Ascending aorta (tissue), 2 donors: ENCODE data around the gene NSUN3. TPM values are rescaled to one million over a fixed set of nuclear protein-coding genes. Genes with fewer than 3 reads are reported as not detected.
"Not testable (repeated sequence)": the region's sequence is repeated elsewhere in the genome, so short reads cannot be mapped to it uniquely, and the experiment has no call there.

ENCODE experiments used
- DNase-seq, 2 donors: peaks; one replicate each; pipeline ENCODE4 v3.0.0-alpha.2; 2019; ENCODE audit warnings: low spot score in 2 of 2
- H3K27ac ChIP-seq, 2 donors: fragments of 200-600 bp; sonication (generic); one replicate each; pipeline ENCODE4 v1.5.1; 2016 to 2017; ENCODE audit warnings: mild to moderate bottlenecking in 1 of 2
- H3K27me3 ChIP-seq: fragments of 200-600 bp; sonication (generic); one replicate; pipeline ENCODE4 v1.5.1; 2017
- H3K36me3 ChIP-seq, 2 donors: fragments of 200-600 bp; sonication (generic); one replicate each; pipeline ENCODE4 v1.5.1; 2016
- H3K4me1 ChIP-seq, 2 donors: fragments of 200-600 bp; sonication (generic); one replicate each; pipeline ENCODE4 v1.5.1; 2016 to 2017; ENCODE audit warnings: mild to moderate bottlenecking in 1 of 2
- H3K4me3 ChIP-seq, 2 donors: fragments of 200-600 bp; sonication (generic); one replicate each; pipeline ENCODE4 v1.5.1; 2016 to 2017; ENCODE audit warnings: mild to moderate bottlenecking in 1 of 2
- H3K9me3 ChIP-seq, 2 donors: fragments of 200-600 bp; sonication (generic); one replicate each; pipeline ENCODE4 v1.5.1; 2016
- intact Hi-C: fragments of 100-400 bp; cut with DNase I; formaldehyde crosslinking; loops from one replicate; pipeline ENCODE4 v1.15.1; 2023
- total RNA-seq: library from RNA; depleted of rRNA; stranded (reverse); fragments of >200 nt; gene quantifications from one replicate; pipeline ENCODE4 v1.1.0, GENCODE V29; 2016
- TF ChIP-seq, protein P1 (sequence below), 3 experiments: fragments of 200-600 bp in 2 of 3; fragments of 450-650 bp in 1 of 3; sonication (generic) in 2 of 3; IDR thresholded peaks; one replicate each; pipeline ENCODE4 v1.5.1; 2016 to 2019; ENCODE audit warnings: antibody characterized with exemption in 3 of 3, mild to moderate bottlenecking in 1 of 3, moderate library complexity in 1 of 3

NSUN3 gene
- total RNA-seq, 1 donor from 2014 or later: 17.1 TPM

- Histone ChIP-seq H3K27me3 (no peaks in the 10 kb centered on the region), H3K4me1 (peaks cover 0 to 4% of the 10 kb centered on the region in 2 donors), H3K36me3 (no peaks in the 10 kb centered on the region), H3K27ac (no peak overlapping the region), H3K9me3 (no peaks in the 10 kb centered on the region), H3K4me3 (no peak overlapping the region)
- DNase-seq: no peak
- TF ChIP-seq, protein P1, sequence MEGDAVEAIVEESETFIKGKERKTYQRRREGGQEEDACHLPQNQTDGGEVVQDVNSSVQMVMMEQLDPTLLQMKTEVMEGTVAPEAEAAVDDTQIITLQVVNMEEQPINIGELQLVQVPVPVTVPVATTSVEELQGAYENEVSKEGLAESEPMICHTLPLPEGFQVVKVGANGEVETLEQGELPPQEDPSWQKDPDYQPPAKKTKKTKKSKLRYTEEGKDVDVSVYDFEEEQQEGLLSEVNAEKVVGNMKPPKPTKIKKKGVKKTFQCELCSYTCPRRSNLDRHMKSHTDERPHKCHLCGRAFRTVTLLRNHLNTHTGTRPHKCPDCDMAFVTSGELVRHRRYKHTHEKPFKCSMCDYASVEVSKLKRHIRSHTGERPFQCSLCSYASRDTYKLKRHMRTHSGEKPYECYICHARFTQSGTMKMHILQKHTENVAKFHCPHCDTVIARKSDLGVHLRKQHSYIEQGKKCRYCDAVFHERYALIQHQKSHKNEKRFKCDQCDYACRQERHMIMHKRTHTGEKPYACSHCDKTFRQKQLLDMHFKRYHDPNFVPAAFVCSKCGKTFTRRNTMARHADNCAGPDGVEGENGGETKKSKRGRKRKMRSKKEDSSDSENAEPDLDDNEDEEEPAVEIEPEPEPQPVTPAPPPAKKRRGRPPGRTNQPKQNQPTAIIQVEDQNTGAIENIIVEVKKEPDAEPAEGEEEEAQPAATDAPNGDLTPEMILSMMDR (IDR thresholded peaks at IDR 0.05): no peak
- intact Hi-C loops: no loop called here
Observed at GRCh38 chr3:94026623-94027022, 36.2 kb upstream of the NSUN3 start.

GRCh38 chr3:94028093-94028837 is 34.6 kb upstream of the NSUN3 start, which contains the start of gene STX19:
TSS of gene STX19 (minus strand) at chr3:94028597. CDS start at chr3:94015269, 13,328 bp downstream.
- Histone ChIP-seq H3K27me3 (no peaks in the 10 kb centered on the region), H3K4me1 (peaks cover 0 to 4% of the 10 kb centered on the region in 2 donors), H3K36me3 (no peaks in the 10 kb centered on the region), H3K4me3 (no peak within 1 kb of the TSS), H3K9me3 (no peaks in the 10 kb centered on the region), H3K27ac (no peak within 1 kb of the TSS)
- no peak for DNase-seq
- intact Hi-C loops: no loop called here
- TF ChIP-seq, protein P1 (IDR thresholded peaks at IDR 0.05): no peak

DNA sequence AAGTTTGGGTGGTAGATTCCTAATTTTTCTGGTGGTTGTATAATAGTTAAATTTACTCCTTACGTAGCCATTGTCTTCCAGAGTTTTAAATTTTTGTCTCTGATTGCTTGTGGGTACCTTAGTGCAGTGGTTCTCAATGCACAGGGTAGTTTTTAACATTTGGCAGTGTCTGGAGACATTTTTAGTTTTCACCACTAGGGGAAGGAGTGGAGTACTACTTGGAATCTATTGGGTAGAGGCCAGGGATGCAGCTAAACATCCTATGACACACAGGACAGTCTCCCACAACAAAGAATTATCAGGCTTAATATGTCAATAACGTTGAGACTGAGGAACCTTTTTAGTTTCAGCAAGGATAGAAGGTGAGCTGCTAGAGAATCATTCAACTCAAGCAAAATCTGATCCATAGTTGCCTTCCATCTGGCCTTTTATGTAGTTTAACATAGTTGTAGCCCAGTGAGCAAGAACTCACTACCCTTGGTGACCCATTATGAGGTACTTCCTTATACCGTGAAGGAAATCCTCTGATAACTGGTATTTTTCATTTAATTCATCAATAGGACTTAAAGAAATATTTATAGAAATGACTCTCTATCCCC is 25.9 kb upstream of the NSUN3 start:
- intact Hi-C loops: no loop called here
- H3K27ac ChIP-seq: no peak overlapping the region
- TF ChIP-seq, protein P1 (IDR thresholded peaks at IDR 0.05): peak in 2 of 3 experiments; percentile 12 to 24
- H3K36me3 ChIP-seq: peaks cover 0 to 6% of the 10 kb centered on the region in 2 donors
- no peaks in the 10 kb centered on the region for H3K4me1 ChIP-seq
- no peaks in the 10 kb centered on the region for H3K9me3 ChIP-seq
- H3K4me3 ChIP-seq: no peak overlapping the region
- H3K27me3 ChIP-seq: no peaks in the 10 kb centered on the region
- DNase-seq: no peak

DNA sequence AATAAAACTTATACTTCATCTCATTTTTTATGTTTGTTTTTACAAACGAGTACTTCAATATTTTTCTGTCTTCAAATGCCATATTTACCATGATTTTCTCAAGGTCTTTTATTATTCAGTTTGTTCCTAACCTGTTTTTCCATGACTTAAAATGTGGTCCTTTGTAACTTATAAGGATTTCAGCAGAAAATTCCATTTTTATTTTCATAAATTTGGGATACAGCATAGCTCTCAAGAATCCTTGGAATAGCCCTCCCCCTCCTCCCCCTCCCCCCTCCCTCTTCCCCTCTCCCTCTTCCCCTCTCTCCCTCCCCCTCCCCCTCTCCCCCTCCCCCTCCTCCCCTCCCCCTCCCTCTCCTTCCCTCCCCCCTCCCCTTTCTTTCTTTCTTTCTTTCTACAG is 19.6 kb upstream of the NSUN3 start:
- Histone ChIP-seq H3K27me3 (no peaks in the 10 kb centered on the region), H3K4me1 (no peaks in the 10 kb centered on the region), H3K4me3 (no peak overlapping the region), H3K27ac (no peak overlapping the region), H3K9me3 (no peaks in the 10 kb centered on the region), H3K36me3 (peaks cover 15% of the 10 kb centered on the region in 2 donors)
- intact Hi-C loops: no loop called here
- TF ChIP-seq, protein P1 (IDR thresholded peaks at IDR 0.05): no peak
- DNase-seq: no peak

- DNase-seq: not testable (repeated sequence)
Observed at GRCh38 chr3:94044100-94044936, 18.5 kb upstream of the NSUN3 start.

More at GRCh38 chr3:94044100-94044936, 18.5 kb upstream of the NSUN3 start:
- H3K4me1 ChIP-seq, H3K4me3 ChIP-seq, H3K27ac ChIP-seq, intact Hi-C loops, H3K9me3 ChIP-seq, H3K27me3 ChIP-seq: not testable (repeated sequence)
- peaks cover 13 to 16% of the 10 kb centered on the region in 2 donors for H3K36me3 ChIP-seq
